ENCODE measurements around the gene COL13A1. TPM values are rescaled to one million over a fixed set of nuclear protein-coding genes. Genes with fewer than 3 reads are reported as not detected.

The COL13A1 gene
- total RNA-seq (2021; fragmentation: NEBNext Ultra II Directional; extraction: Animal tissue kit (Norgen Biotek cat#: 25700)) = 10 to 100 TPM; 33.5 to 46.6 (median 38.1) TPM
- long read RNA-seq, partial matches to known transcripts = 11 of 47 reads
- long read RNA-seq, other reads (novel, unspliced or antisense) = 36 of 47 reads

GRCh38 chr10:69801434-69802315, at the start of gene COL13A1:
Gene COL13A1, plus strand, starts transcription at chr10:69801906. Its CDS starts 518 bp downstream, at chr10:69802424.
- peaks cover 13% of the 10 kb centered on the region for H3K27me3 Mint-ChIP-seq (ENCODE audit: insufficient read depth)
- H3K27ac Mint-ChIP-seq = peak within 1 kb of the TSS; percentile 92
- H3K4me1 Mint-ChIP-seq (ENCODE audit: low read depth) = peaks cover 66% of the 10 kb centered on the region

GRCh38 chr10:69752479-69752878, 49.2 kb upstream of the COL13A1 start:
- peaks cover 11% of the 10 kb centered on the region for H3K4me1 Mint-ChIP-seq (ENCODE audit: low read depth)
- H3K4me3 Mint-ChIP-seq = no peak overlapping the region
- no peak for DNase-seq
- peaks cover 38% of the 10 kb centered on the region for H3K27me3 Mint-ChIP-seq (ENCODE audit: insufficient read depth)
- H3K9me3 Mint-ChIP-seq = no peaks in the 10 kb centered on the region
- H3K27ac Mint-ChIP-seq = no peak overlapping the region
- no peak for TF ChIP-seq CTCF (IDR thresholded peaks at IDR 0.05)
- H3K36me3 Mint-ChIP-seq (ENCODE audit: low read depth) = no peaks in the 10 kb centered on the region

More at GRCh38 chr10:69801434-69802315, at the start of gene COL13A1:
- peaks cover 1% of the 10 kb centered on the region for H3K9me3 Mint-ChIP-seq
- peak within 1 kb of the TSS; percentile 91 for H3K4me3 Mint-ChIP-seq
- H3K36me3 Mint-ChIP-seq (ENCODE audit: low read depth) = peaks cover 2% of the 10 kb centered on the region
- peak; percentile 30 for TF ChIP-seq CTCF (IDR thresholded peaks at IDR 0.05)
- DNase-seq = peak; percentile 60

- H3K36me3 Mint-ChIP-seq (ENCODE audit: low read depth) = no peaks in the 10 kb centered on the region
- H3K4me3 Mint-ChIP-seq = no peak overlapping the region
- peaks cover 9% of the 10 kb centered on the region for H3K4me1 Mint-ChIP-seq (ENCODE audit: low read depth)
- H3K27ac Mint-ChIP-seq = no peak overlapping the region
- DNase-seq = no peak
- no peak for TF ChIP-seq CTCF (IDR thresholded peaks at IDR 0.05)
- H3K9me3 Mint-ChIP-seq = no peaks in the 10 kb centered on the region
- peaks cover 29% of the 10 kb centered on the region for H3K27me3 Mint-ChIP-seq (ENCODE audit: insufficient read depth)
These were observed 45.4 kb upstream of the COL13A1 start for GRCh38 chr10:69756279-69756678.

- H3K4me3 Mint-ChIP-seq = no peak overlapping the region
These were observed 44.5 kb upstream of the COL13A1 start for GRCh38 chr10:69757206-69757552.

More at GRCh38 chr10:69757206-69757552, 44.5 kb upstream of the COL13A1 start:
- Mint-ChIP-seq H3K27ac (no peak overlapping the region), H3K9me3 (no peaks in the 10 kb centered on the region), H3K4me1 (ENCODE audit: low read depth) (peaks cover 9% of the 10 kb centered on the region), H3K36me3 (ENCODE audit: low read depth) (no peaks in the 10 kb centered on the region), H3K27me3 (ENCODE audit: insufficient read depth) (peaks cover 26% of the 10 kb centered on the region)
- no peak for TF ChIP-seq CTCF (IDR thresholded peaks at IDR 0.05)
- no peak for DNase-seq
